HUDEP-2 (cell line): Measurements from ENCODE around the gene HOXA2.

Experiments used
- DNase-seq, 76 experiments: peaks; one replicate each; lab custom pipeline; 2025; ENCODE audit not compliant: unreplicated experiment in 76 of 76; lab: John Stamatoyannopoulos, UW

HOXA2 gene

GRCh38 chr7:27126596-27127327 is 24.3 kb upstream of the HOXA2 start:
- no peak for DNase-seq

- no peak for DNase-seq
Observed at GRCh38 chr7:27125986-27126394, 23.5 kb upstream of the HOXA2 start.

- DNase-seq: no peak
Observed at GRCh38 chr7:27124902-27125689, 22.6 kb upstream of the HOXA2 start.

GRCh38 chr7:27124096-27124901 is 21.8 kb upstream of the HOXA2 start:
- no peak for DNase-seq

- DNase-seq: no peak
Observed at GRCh38 chr7:27123477-27124053, 21.1 kb upstream of the HOXA2 start.

GRCh38 chr7:27123007-27123476 is 20.6 kb upstream of the HOXA2 start:
- no peak for DNase-seq

- no peak for DNase-seq
Observed at GRCh38 chr7:27122077-27122910, 19.8 kb upstream of the HOXA2 start.

- DNase-seq: no peak
Observed at GRCh38 chr7:27121684-27122076, 19.2 kb upstream of the HOXA2 start.

- DNase-seq: no peak
Observed at GRCh38 chr7:27119412-27119911, 17.0 kb upstream of the HOXA2 start.

- no peak for DNase-seq
Observed at GRCh38 chr7:27118580-27118979, 16.1 kb upstream of the HOXA2 start.

GRCh38 chr7:27117887-27118491 is 15.5 kb upstream of the HOXA2 start:
- no peak for DNase-seq

GRCh38 chr7:27116962-27117886 is 14.7 kb upstream of the HOXA2 start:
- no peak for DNase-seq

GRCh38 chr7:27116031-27116961 is 13.8 kb upstream of the HOXA2 start:
- DNase-seq: no peak

GRCh38 chr7:27115221-27116026 is 12.9 kb upstream of the HOXA2 start:
- DNase-seq: no peak

GRCh38 chr7:27114881-27115220 is 12.4 kb upstream of the HOXA2 start:
- DNase-seq: no peak

GRCh38 chr7:27113991-27114769 is 11.7 kb upstream of the HOXA2 start:
- DNase-seq: no peak
